Upper lobe of left lung (tissue), 6 donors: Measurements from ENCODE around the gene TAGLN. TPM values are rescaled to one million over a fixed set of nuclear protein-coding genes. Genes with fewer than 3 reads are reported as not detected.

Source experiments
- ATAC-seq, 2 donors: fragments of 200-7000 bp; cut with Tn5 transposase; one replicate each; pipeline ENCODE4 v1.9.1; 2022; ENCODE audit warnings: mild to moderate bottlenecking in 2 of 2, moderate library complexity in 2 of 2; ENCODE audit not compliant: low FRiP score in 2 of 2
- DNase-seq, 2 donors: peaks; one replicate each; pipeline ENCODE4 v3.0.0-alpha.2; 2019 to 2020
- H3K27ac ChIP-seq, 4 donors: fragments of 200-600 bp; sonication (generic); one replicate each; pipeline ENCODE4 v1.5.1; 2016 to 2019
- H3K27me3 ChIP-seq, 4 donors: fragments of 200-600 bp; sonication (generic); one replicate each; pipeline ENCODE4 v1.5.1; 2017 to 2019
- H3K36me3 ChIP-seq, 4 donors: fragments of 200-600 bp; sonication (generic); one replicate each; pipeline ENCODE4 v1.5.1; 2016 to 2019
- H3K4me1 ChIP-seq, 4 donors: fragments of 200-600 bp; sonication (generic); one replicate each; pipeline ENCODE4 v1.5.1; 2018 to 2019
- H3K4me3 ChIP-seq, 4 donors: fragments of 200-600 bp; sonication (generic); one replicate each; pipeline ENCODE4 v1.5.1; 2017 to 2019; ENCODE audit warnings: mild to moderate bottlenecking in 2 of 4, moderate library complexity in 1 of 4
- H3K9me3 ChIP-seq, 4 donors: fragments of 200-600 bp; sonication (generic); one replicate each; pipeline ENCODE4 v1.5.1; 2018 to 2019
- EP300 ChIP-seq, 4 donors: sonication (generic); formaldehyde crosslinking; IDR thresholded peaks; one replicate each; pipeline ENCODE4 v1.5.1; 2017; ENCODE audit warnings: antibody characterized with exemption in 4 of 4, control low read depth in 2 of 4
- POLR2A ChIP-seq, 4 donors: fragments of 450-650 bp; IDR thresholded peaks; one replicate each; pipeline ENCODE4 v1.5.1; 2016 to 2017; ENCODE audit warnings: antibody characterized with exemption in 4 of 4, mild to moderate bottlenecking in 2 of 4
- POLR2AphosphoS5 ChIP-seq, 2 donors: sonication (generic); formaldehyde crosslinking; IDR thresholded peaks; one replicate each; pipeline ENCODE4 v1.5.1; 2017; ENCODE audit warnings: antibody characterized with exemption in 2 of 2
- WGBS, 2 donors: methylation state at CpG; one replicate each; pipeline ENCODE4 v1.1.5; 2017 to 2018; 5-methylcytosine and 5-hydroxymethylcytosine counted together
- total RNA-seq, 6 donors: library from RNA; depleted of rRNA in 4 of 6; stranded (reverse); fragments of >200 nt in 4 of 6; gene quantifications; one replicate each; pipeline versions ENCODE4 v1.1.0 to v1.2.1, GENCODE V29; 2016 to 2021
- TF ChIP-seq, protein P1 (sequence below), 6 experiments: fragments of 450-650 bp in 4 of 6; fragments of 200-600 bp in 2 of 6; sonication (generic) in 2 of 6; IDR thresholded peaks; one replicate each; pipeline ENCODE4 v1.5.1; 2016 to 2019; ENCODE audit warnings: antibody characterized with exemption in 6 of 6
- donor health status: DM: no; HTN: no; CAD: no; lungs with moderate emphysema.
- donor health status: DM: no; HTN: yes; CAD: no; lungs with severe emphysema.

The TAGLN gene
- total RNA-seq, 6 donors from 2014 or later = 105 to 608 (median 334) TPM

- ATAC-seq (no peak), DNase-seq (no peak)
- Histone ChIP-seq H3K4me3 (no peak overlapping the region), H3K4me1 (peaks cover 3 to 19% (median 16%) of the 10 kb centered on the region in 4 donors), H3K27ac (no peak overlapping the region), H3K36me3 (peaks cover 0 to 64% (median 54%) of the 10 kb centered on the region in 4 donors), H3K9me3 (no peaks in the 10 kb centered on the region), H3K27me3 (no peaks in the 10 kb centered on the region)
- TF ChIP-seq POLR2AphosphoS5 (IDR thresholded peaks at IDR 0.05) = no peak
- TF ChIP-seq POLR2A (IDR thresholded peaks at IDR 0.05) = no peak
- no peak for TF ChIP-seq EP300 (IDR thresholded peaks at IDR 0.05)
- TF ChIP-seq, protein P1, sequence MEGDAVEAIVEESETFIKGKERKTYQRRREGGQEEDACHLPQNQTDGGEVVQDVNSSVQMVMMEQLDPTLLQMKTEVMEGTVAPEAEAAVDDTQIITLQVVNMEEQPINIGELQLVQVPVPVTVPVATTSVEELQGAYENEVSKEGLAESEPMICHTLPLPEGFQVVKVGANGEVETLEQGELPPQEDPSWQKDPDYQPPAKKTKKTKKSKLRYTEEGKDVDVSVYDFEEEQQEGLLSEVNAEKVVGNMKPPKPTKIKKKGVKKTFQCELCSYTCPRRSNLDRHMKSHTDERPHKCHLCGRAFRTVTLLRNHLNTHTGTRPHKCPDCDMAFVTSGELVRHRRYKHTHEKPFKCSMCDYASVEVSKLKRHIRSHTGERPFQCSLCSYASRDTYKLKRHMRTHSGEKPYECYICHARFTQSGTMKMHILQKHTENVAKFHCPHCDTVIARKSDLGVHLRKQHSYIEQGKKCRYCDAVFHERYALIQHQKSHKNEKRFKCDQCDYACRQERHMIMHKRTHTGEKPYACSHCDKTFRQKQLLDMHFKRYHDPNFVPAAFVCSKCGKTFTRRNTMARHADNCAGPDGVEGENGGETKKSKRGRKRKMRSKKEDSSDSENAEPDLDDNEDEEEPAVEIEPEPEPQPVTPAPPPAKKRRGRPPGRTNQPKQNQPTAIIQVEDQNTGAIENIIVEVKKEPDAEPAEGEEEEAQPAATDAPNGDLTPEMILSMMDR (IDR thresholded peaks at IDR 0.05) = no peak
- 87 to 94% methylated on average over 5 of the region's 5 CpGs for WGBS, 2 donors
These were observed 4.9 kb upstream of the TAGLN start for GRCh38 chr11:117194267-117194666.

DNA sequence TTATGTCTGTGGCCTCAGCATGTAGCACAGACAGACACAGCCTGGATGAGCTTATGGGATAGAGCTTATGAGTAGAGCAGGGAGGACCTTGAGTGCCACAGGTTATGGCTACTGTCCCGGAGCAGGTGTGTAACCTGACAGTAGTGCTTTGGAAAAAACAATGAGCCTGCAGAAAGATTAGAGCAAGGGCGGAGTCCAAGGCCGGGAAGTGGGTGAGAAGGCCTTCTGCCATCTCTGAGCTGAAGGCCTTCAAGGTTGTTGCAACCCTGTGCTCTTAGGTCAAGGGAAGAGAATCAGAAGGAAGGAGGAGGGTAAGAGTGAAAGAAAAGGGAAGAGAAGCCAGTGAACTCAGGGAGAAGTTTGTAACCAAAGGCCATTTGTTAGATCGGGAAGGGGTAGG lies 3.9 kb upstream of the TAGLN start:
- no peak for ATAC-seq
- whole genome bisulfite sequencing, 2 donors = 85 to 88% methylated on average over 4 of the region's 4 CpGs
- Histone ChIP-seq H3K9me3 (no peaks in the 10 kb centered on the region), H3K27ac (no peak overlapping the region), H3K27me3 (no peaks in the 10 kb centered on the region), H3K4me1 (peaks cover 7 to 21% (median 13%) of the 10 kb centered on the region in 4 donors), H3K36me3 (peaks cover 0 to 54% (median 45%) of the 10 kb centered on the region in 4 donors), H3K4me3 (no peak overlapping the region)
- TF ChIP-seq EP300 (IDR thresholded peaks at IDR 0.05) = no peak
- no peak for TF ChIP-seq POLR2AphosphoS5 (IDR thresholded peaks at IDR 0.05)
- TF ChIP-seq, protein P1 (IDR thresholded peaks at IDR 0.05) = no peak
- no peak for TF ChIP-seq POLR2A (IDR thresholded peaks at IDR 0.05)
- no peak for DNase-seq

- peaks cover 0 to 49% (median 40%) of the 10 kb centered on the region in 4 donors for H3K36me3 ChIP-seq
- ATAC-seq = no peak
- no peaks in the 10 kb centered on the region for H3K9me3 ChIP-seq
- H3K27me3 ChIP-seq = no peaks in the 10 kb centered on the region
- no peak overlapping the region for H3K27ac ChIP-seq
- H3K4me3 ChIP-seq = no peak overlapping the region
- WGBS, 2 donors = 91% methylated on average over 16 to 19 of the region's 19 CpGs
- no peak for TF ChIP-seq POLR2A (IDR thresholded peaks at IDR 0.05)
- TF ChIP-seq, protein P1 (IDR thresholded peaks at IDR 0.05) = no peak
- no peak for TF ChIP-seq POLR2AphosphoS5 (IDR thresholded peaks at IDR 0.05)
- no peak for TF ChIP-seq EP300 (IDR thresholded peaks at IDR 0.05)
- H3K4me1 ChIP-seq = peaks cover 7 to 21% (median 12%) of the 10 kb centered on the region in 4 donors
- DNase-seq = peak in 1 of 2 donors; percentile 67
These were observed 3.4 kb upstream of the TAGLN start for GRCh38 chr11:117195761-117196160.

DNA sequence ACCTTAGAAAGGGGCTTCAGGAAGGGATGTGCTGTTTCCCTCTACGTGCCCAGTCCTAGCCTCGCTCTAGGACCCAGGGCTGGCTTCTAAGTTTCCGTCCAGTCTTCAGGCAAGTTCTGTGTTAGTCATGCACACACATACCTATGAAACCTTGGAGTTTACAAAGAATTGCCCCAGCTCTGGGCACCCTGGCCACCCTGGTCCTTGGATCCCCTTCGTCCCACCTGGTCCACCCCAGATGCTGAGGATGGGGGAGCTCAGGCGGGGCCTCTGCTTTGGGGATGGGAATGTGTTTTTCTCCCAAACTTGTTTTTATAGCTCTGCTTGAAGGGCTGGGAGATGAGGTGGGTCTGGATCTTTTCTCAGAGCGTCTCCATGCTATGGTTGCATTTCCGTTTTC lies 2.2 kb upstream of the TAGLN start:
- H3K27ac ChIP-seq = no peak overlapping the region
- no peak for ATAC-seq

More for the DNA sequence above, 2.2 kb upstream of the TAGLN start:
- no peak for DNase-seq
- Histone ChIP-seq H3K36me3 (peaks cover 0 to 41% (median 33%) of the 10 kb centered on the region in 4 donors), H3K4me3 (no peak overlapping the region), H3K4me1 (peaks cover 7 to 28% (median 17%) of the 10 kb centered on the region in 4 donors), H3K9me3 (no peaks in the 10 kb centered on the region), H3K27me3 (no peaks in the 10 kb centered on the region)
- TF ChIP-seq EP300 (IDR thresholded peaks at IDR 0.05) = no peak
- TF ChIP-seq POLR2A (IDR thresholded peaks at IDR 0.05) = no peak
- no peak for TF ChIP-seq POLR2AphosphoS5 (IDR thresholded peaks at IDR 0.05)
- TF ChIP-seq, protein P1 (IDR thresholded peaks at IDR 0.05) = no peak
- 87 to 92% methylated on average over 3 to 7 of the region's 7 CpGs for WGBS, 2 donors
